Measurements from ENCODE around the gene DERL2.

The DERL2 gene

DNA sequence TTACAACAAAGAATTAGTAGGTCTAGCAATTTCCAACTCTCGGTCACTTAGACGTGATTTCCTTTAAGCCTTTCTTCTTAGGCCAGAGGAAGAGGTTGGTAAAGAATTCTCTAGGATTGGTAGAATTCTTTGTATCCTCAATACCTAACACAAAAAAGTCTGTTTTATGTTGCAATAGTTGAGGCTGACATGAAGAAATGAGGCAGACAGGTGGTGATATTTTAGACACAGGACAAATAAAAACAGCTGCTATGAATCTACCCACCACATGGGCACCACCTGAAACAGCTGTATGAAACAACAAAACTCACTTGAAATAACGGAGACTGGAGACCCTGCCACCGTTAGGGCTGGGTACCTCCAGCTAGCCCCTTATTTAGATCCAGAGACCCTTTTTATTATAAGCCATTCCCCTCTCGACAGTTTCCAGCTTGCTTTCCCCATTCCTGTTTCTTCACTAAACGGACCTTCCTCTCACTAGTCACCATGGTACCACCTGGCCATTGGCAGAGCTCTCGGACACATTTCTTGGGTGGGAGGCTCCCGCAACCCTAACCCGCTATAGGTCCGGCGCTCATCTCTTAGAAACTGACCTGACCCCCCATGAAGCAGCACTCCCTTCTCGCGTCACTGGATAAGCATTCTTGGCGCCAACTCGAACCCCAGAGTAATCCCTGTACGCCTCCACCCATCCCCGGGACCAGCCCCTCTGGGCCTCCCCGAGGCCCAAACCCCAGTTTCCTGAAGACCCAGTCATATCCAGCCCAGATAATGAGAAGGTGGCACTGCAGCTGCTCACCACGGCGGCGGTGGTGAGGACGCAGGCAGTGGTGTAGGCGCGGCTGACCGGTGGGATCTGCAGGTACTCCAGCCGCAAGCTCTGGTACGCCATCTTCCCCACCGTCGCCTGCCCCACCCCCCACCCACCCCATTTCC, at the start of gene DERL2:
Gene DERL2 (minus strand): TSS at position 909 of the 936 bp plus-strand sequence. CDS start 17 bp downstream, at position 892.
- peak; percentile 67 for FAIRE-seq
- DNase-seq (ENCODE audit: insufficient read length, low spot score) = no peak

GRCh38 chr17:5535436-5535835, 49.5 kb upstream of the DERL2 start:
- DNase-seq (ENCODE audit: insufficient read length, low spot score) (no peak), FAIRE-seq (no peak)

DNA sequence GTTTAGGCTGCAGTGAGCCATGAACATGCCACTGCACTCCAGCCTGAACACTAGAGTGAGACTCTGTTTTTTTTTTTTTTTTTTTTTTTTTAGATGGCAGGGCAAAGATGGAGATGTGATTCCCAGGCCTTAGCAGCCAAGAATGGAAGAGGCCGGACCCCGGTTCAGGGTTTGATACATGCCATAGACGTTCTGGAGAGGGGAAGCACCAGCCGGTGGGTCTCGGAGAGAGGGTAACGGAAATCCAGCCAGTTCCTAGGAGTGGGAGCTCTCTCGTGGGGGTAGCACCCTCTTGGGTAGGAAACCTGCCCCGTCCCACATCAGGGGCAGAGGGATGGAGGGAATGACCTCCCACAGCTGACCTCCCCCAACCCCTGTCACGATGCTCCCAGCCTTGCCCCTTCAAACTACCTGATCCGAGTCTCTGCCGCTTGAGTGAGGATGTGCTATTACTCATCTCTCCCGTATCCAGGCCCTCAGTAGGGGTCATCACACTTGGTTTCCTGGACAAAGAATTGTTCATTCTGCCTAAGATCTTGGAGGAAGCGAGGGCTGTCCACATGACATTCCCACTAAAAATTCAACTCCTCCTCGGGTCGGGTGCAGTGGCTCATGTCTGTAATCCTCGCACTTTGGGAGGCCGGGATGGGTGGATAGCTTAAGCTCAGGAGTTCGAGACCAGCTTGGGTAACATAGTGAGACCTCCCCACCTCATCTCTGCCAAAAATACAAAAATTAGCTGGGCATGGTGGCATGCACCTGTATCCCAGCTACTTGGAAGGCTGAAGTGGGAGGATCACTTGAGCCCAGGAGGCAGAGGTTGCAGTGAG, 47.7 kb upstream of the DERL2 start:
- no peak for FAIRE-seq

DNA sequence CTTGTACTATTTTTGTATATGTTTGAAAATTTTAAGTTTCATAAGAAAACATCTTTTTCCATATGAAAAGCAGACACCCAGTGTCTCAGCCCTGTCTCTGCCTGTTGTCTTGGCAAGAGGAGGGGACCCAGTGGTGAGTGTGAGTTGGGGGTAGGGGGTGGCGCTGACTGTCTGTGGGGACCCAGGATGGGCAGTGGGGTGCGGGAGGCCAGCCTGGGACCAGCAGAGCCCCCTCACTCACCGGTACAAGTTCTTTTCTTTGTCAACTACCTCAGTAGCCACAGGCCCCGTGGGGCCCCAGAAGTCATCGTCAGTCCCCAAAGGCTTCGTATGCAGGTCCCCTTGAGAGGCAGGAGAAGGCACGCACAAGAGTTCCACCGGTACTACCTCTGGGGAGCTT, 46.6 kb upstream of the DERL2 start:
- no peak for DNase-seq (ENCODE audit: insufficient read length, low spot score)
- FAIRE-seq = no peak

More for the DNA sequence above, 47.7 kb upstream of the DERL2 start:
- no peak for DNase-seq (ENCODE audit: insufficient read length, low spot score)

- no peak for DNase-seq (ENCODE audit: insufficient read length, low spot score)
- no peak for FAIRE-seq
These were observed 45.1 kb upstream of the DERL2 start for GRCh38 chr17:5531085-5531418.

- FAIRE-seq = no peak
- DNase-seq (ENCODE audit: insufficient read length, low spot score) = no peak
These were observed 44.5 kb upstream of the DERL2 start for GRCh38 chr17:5530265-5531084.

DNA sequence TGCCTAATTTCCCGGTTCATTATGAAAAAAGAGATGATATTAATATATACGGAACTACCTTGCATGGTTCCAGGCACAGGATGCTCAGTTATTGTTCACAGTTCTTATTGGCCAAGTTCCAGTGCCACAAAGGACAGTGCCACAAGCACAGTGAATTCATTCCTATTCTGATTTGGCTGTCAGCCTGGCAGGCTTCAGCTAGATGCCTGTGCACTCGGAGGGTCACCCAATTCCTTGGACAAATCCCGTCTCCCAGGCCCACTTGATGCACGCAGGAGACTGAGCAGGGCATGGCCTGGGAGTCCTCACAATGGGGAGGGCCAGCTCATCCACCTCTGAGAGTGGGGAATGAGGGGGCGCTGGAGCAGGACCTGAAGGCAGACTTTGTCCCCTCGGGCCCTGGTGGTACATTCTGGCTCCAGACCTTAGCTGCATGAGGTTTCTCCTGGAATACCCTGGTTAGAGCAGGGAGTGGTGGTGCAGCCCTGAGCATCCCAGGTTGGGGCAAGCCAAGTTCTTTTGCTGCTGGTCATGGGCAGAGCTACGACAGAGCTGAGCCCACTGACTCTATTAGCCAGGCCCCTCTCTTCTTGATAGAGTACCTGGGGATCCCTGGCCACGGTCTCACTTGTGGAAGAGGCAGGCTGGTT, 41.7 kb upstream of the DERL2 start:
- no peak for FAIRE-seq

GRCh38 chr17:5526821-5527598, 41.0 kb upstream of the DERL2 start:
- DNase-seq (ENCODE audit: insufficient read length, low spot score) (peak; percentile 14), FAIRE-seq (no peak)

More for the DNA sequence above, 41.7 kb upstream of the DERL2 start:
- DNase-seq (ENCODE audit: insufficient read length, low spot score) = no peak

DNA sequence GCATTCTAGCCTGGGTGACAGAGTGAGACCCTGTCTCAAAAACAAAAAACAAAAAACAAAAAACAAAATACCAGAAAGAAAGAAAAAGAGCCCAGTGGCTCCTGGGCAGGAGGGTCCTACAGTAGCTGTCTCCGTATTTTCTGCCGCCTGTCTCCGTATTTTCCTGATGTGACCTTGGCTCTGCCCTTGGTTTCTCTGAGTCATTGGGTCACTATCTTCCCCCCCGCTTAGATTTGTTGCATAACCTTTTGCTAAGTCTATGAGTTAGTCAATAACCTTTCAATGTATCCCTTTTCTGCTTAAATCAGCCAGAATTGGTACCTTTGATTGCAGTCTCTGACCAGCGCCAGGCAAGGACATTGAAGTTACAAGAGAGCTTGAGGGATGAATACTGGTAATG, 37.3 kb upstream of the DERL2 start:
- no peak for FAIRE-seq
- DNase-seq (ENCODE audit: insufficient read length, low spot score) = no peak

GRCh38 chr17:5522476-5522875, 36.5 kb upstream of the DERL2 start:
- no peak for FAIRE-seq
- no peak for DNase-seq (ENCODE audit: insufficient read length, low spot score)

DNA sequence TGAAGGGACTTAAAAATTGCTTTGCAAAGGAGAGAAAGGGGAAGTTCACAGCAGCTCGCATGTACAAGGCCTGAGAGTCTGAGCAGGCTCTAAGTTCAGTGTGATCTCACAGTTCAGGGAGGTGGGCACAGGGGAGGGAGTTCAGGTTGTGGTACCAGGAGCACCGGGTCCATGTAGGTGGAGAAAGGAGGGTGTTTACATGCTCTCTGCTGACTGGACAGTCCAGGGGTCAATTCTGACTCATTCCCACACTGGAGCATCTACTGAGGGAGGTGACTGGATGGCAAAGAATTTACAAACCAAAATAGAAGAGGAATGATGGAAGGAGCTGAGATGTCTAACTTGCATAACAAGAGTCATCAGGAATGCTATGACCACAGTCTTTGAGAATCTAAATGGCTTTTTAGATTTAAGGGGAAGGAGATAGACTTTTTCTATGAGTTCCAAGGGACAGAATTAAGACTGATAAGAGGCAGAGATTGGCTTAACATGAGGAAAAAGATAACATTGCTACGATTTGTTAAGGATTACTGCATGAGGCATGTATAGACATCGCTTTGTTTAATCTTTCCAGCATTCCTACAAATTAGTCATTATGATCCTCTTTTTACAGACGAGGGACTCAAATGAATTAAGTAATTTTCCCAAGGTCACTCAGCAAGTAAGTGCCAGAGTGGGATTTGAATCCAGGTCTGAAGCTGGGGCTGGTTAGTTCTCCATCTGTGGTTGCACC, 30.2 kb upstream of the DERL2 start:
- FAIRE-seq (no peak), DNase-seq (ENCODE audit: insufficient read length, low spot score) (no peak)

DNA sequence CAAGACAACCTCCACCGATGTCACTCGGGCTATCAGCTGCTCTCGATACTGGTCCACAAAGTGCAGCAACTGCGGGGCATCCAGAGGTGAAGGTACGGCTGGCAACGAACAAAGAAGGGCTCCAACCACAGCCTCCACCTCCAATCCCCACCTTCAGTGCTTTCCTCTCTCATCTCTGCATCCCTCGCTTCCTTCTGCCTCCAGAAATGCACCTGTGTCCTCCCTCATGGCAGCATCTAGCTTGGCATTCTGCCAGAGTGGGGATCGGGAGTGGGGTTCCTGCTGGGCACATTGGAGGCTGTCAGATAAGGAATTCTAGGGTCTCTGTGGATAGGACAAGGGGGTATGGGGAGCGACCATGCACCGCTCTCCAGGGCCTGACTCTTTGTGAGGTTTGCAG, 29.0 kb upstream of the DERL2 start:
- FAIRE-seq (no peak), DNase-seq (ENCODE audit: insufficient read length, low spot score) (no peak)

DNA sequence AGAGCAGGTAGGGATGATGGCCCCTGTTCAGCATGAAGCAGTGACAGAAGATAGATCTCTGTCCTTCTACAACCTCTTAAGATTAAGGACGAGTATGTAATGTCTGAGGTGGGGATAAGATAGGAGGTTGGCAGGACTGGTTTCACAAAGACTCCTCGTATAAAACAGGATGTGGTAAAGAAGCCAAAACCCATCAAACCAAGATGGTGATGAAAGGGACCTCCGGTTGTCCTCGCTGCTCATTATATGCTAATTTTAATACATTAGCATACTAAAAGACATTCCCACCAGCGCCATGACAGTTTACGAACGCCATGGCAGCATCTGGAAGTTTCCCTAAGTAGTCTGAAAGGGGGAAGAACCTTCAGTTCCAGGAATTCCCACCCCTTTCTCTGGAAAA, 27.6 kb upstream of the DERL2 start:
- DNase-seq (ENCODE audit: insufficient read length, low spot score) (no peak), FAIRE-seq (no peak)

- DNase-seq (ENCODE audit: insufficient read length, low spot score) = no peak
- no peak for FAIRE-seq
These were observed 25.6 kb upstream of the DERL2 start for GRCh38 chr17:5511401-5512225.

DNA sequence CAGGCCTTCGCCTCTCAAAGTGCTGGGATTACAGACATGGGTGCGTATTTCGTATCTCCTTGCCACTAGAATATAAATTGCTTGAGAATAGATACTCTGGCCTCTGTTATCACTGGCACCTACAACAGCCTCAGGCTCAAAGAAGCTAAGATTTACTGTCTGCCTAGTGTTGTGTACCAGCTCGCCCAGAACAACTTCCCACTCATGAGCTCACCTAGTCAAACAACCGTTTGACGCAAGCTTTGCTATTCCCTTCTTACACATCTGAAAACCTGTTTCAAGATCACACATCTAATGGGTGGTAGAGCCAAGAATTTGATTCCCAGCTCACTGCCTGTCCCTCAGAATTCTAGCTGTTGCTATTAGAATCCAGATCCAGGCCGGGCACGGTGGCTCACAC, 24.8 kb upstream of the DERL2 start:
- DNase-seq (ENCODE audit: insufficient read length, low spot score) = no peak
- FAIRE-seq = no peak

GRCh38 chr17:5509482-5509881, 23.5 kb upstream of the DERL2 start:
- FAIRE-seq (no peak), DNase-seq (ENCODE audit: insufficient read length, low spot score) (no peak)

- DNase-seq (ENCODE audit: insufficient read length, low spot score) = no peak
- no peak for FAIRE-seq
These were observed 22.8 kb upstream of the DERL2 start for GRCh38 chr17:5508810-5509209.

GRCh38 chr17:5506307-5506706, 20.3 kb upstream of the DERL2 start:
- no peak for FAIRE-seq
- no peak for DNase-seq (ENCODE audit: insufficient read length, low spot score)

Measured in GM19239 (cell line).